ENCODE measurements around the gene ABHD5. TPM values are rescaled to one million over a fixed set of nuclear protein-coding genes. Genes with fewer than 3 reads are reported as not detected.

The ABHD5 gene
- total and polyA plus RNA-seq, 8 donors = 3.2 to 38.0 (median 24.5) TPM

DNA sequence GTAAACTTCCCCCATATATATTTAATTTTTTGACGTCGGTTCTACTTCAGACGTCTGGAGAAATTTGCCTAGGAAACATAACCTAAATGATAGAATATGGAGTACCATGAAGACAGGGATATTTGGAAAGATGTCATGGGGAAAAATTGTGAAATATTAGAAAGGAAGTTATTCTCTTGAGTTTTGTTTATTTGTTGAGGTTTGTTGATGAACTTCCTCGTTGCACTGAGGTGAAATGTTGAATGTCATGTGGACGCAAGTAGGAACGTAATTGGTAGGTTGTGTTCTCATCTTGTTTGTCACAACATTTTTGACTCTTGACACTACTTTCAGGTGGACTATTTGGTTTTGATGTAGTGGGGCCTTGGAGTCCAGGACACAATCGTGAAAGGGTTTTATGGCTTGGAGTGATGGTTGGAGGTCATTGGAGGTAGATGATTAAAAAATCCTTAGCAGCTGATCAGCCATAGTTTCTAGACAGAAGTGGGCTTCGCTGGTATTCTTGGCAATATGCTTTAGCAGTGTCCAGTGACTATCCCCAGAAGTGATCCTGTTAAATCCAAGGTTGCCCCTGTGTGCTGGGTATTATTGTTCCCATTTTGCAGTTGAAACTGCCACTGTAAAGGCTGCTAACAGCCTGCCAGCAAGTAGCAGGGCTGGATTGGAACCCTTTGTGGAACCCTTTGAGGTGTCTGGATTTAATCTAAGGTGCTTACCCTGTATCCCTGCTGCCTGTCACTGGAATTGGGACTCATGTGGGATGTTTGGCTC lies 1.5 kb downstream of the ABHD5 start:
- peaks cover 15 to 77% (median 49%) of the 10 kb centered on the region in 4 donors for H3K4me1 ChIP-seq
- H3K9me3 ChIP-seq = no peaks in the 10 kb centered on the region
- DNase-seq = no peak
- WGBS, 5 donors = 58 to 67% (median 63%) methylated on average over 8 of the region's 8 CpGs
- peak overlapping the region; percentile 23 to 99 (median 96) for H3K27ac ChIP-seq
- no peaks in the 10 kb centered on the region for H3K27me3 ChIP-seq
- H3K36me3 ChIP-seq = no peaks in the 10 kb centered on the region
- H3K4me3 ChIP-seq = peak overlapping the region; percentile 62 to 93 (median 80)
- TF ChIP-seq, protein P1, sequence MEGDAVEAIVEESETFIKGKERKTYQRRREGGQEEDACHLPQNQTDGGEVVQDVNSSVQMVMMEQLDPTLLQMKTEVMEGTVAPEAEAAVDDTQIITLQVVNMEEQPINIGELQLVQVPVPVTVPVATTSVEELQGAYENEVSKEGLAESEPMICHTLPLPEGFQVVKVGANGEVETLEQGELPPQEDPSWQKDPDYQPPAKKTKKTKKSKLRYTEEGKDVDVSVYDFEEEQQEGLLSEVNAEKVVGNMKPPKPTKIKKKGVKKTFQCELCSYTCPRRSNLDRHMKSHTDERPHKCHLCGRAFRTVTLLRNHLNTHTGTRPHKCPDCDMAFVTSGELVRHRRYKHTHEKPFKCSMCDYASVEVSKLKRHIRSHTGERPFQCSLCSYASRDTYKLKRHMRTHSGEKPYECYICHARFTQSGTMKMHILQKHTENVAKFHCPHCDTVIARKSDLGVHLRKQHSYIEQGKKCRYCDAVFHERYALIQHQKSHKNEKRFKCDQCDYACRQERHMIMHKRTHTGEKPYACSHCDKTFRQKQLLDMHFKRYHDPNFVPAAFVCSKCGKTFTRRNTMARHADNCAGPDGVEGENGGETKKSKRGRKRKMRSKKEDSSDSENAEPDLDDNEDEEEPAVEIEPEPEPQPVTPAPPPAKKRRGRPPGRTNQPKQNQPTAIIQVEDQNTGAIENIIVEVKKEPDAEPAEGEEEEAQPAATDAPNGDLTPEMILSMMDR (IDR thresholded peaks at IDR 0.05) = no peak
- no peak for TF ChIP-seq EP300 (IDR thresholded peaks at IDR 0.05)
- TF ChIP-seq POLR2AphosphoS5 (IDR thresholded peaks at IDR 0.05) = no peak
- TF ChIP-seq POLR2A (IDR thresholded peaks at IDR 0.05) = no peak
- intact Hi-C loops (cut with DNase I; ENCODE audit: low total_unique reads) = no loop called here

DNA sequence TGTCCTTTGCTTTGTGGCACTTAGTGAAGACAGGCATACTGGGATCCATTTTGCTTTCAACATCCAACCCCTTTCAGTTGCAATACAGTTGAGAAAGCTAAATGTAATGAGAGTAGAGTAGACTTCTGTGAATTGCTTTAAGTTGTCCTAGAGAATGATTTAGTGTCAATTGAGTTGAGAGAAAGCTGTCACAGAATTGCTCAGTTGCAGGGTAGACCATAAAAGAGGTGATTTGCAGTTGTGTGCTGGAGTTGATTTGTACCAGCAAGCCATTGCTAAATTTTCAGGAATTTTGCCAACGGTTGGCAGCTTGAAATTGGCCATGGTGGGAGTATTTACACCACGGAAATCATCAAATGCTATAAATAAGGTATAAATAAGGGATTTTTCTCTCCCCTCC lies 2.2 kb downstream of the ABHD5 start:
- TF ChIP-seq POLR2A (IDR thresholded peaks at IDR 0.05) (no peak), EP300 (IDR thresholded peaks at IDR 0.05) (no peak), POLR2AphosphoS5 (IDR thresholded peaks at IDR 0.05) (no peak)
- TF ChIP-seq, protein P1 (IDR thresholded peaks at IDR 0.05) = no peak
- H3K27me3 ChIP-seq = no peaks in the 10 kb centered on the region
- DNase-seq = no peak
- peak overlapping the region in 3 of 5 donors; percentile 3 to 99 (median 98) for H3K27ac ChIP-seq
- peaks cover 16 to 84% (median 52%) of the 10 kb centered on the region in 4 donors for H3K4me1 ChIP-seq
- WGBS, 5 donors = 16 to 40% (median 25%) methylated on average over 2 of the region's 2 CpGs
- H3K9me3 ChIP-seq = no peaks in the 10 kb centered on the region
- intact Hi-C loops (cut with DNase I; ENCODE audit: low total_unique reads) = no loop called here
- no peaks in the 10 kb centered on the region for H3K36me3 ChIP-seq
- peak overlapping the region in 2 of 4 donors; percentile 62 to 92 for H3K4me3 ChIP-seq

DNA sequence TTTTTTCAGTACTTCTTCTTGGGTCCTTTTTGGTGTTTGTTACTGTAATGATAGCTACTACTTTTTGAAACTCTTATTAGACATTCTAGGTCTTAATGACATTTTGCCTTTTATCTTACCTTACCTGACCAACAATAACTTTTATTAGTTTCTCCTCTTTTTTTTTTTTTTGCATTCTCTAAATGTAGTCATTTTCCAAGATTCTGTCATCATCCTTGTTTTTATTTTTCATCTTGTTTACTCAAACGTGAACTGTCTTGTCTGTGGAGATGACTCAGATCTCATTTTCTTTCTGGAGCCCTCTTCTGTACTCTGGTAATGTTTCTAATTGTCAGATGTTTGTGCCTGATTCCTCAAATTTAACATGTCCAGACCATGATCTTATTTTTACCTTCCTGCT lies 2.9 kb downstream of the ABHD5 start:
- no peaks in the 10 kb centered on the region for H3K27me3 ChIP-seq
- 34 to 50% (median 46%) methylated on average over 1 of the region's 1 CpG for WGBS, 5 donors
- H3K9me3 ChIP-seq = no peaks in the 10 kb centered on the region
- no peaks in the 10 kb centered on the region for H3K36me3 ChIP-seq
- intact Hi-C loops (cut with DNase I; ENCODE audit: low total_unique reads) = no loop called here
- H3K4me1 ChIP-seq = peaks cover 16 to 87% (median 53%) of the 10 kb centered on the region in 4 donors
- no peak for TF ChIP-seq EP300 (IDR thresholded peaks at IDR 0.05)
- peak overlapping the region in 1 of 4 donors; percentile 92 for H3K4me3 ChIP-seq
- H3K27ac ChIP-seq = peak overlapping the region in 2 of 5 donors; percentile 3 to 99
- no peak for DNase-seq

DNA sequence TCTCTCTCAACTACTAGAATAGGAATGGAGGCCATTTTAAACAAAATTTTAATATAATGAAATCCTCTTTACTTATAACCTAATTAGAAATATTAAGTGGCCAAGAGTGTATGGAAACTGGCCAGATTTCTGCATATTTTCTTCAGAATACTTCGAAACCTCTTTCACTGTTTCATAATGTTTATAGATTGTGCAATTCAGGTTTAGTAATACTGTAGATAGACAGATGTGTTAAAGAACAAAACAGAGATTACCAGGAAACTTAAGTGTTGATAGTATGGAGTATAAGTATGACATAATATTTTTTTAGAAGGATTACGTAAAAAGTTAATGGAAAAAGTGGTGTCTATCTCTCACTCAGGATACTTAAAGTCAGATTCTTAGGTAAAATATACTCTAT lies 4.7 kb downstream of the ABHD5 start:
- intact Hi-C loops (cut with DNase I; ENCODE audit: low total_unique reads) = no loop called here
- no peak overlapping the region for H3K4me3 ChIP-seq
- H3K27ac ChIP-seq = peak overlapping the region in 2 of 5 donors; percentile 38 to 66
- H3K4me1 ChIP-seq = peaks cover 16 to 75% (median 45%) of the 10 kb centered on the region in 4 donors
- no peaks in the 10 kb centered on the region for H3K9me3 ChIP-seq
- no peak for DNase-seq
- peaks cover 0 to 7% (median 0%) of the 10 kb centered on the region in 4 donors for H3K36me3 ChIP-seq
- 49 to 71% (median 65%) methylated on average over 2 of the region's 2 CpGs for WGBS, 5 donors
- no peaks in the 10 kb centered on the region for H3K27me3 ChIP-seq
- TF ChIP-seq EP300 (IDR thresholded peaks at IDR 0.05) = no peak
- TF ChIP-seq, protein P1 (IDR thresholded peaks at IDR 0.05) = no peak
- no peak for TF ChIP-seq POLR2A (IDR thresholded peaks at IDR 0.05)
- TF ChIP-seq POLR2AphosphoS5 (IDR thresholded peaks at IDR 0.05) = no peak

DNA sequence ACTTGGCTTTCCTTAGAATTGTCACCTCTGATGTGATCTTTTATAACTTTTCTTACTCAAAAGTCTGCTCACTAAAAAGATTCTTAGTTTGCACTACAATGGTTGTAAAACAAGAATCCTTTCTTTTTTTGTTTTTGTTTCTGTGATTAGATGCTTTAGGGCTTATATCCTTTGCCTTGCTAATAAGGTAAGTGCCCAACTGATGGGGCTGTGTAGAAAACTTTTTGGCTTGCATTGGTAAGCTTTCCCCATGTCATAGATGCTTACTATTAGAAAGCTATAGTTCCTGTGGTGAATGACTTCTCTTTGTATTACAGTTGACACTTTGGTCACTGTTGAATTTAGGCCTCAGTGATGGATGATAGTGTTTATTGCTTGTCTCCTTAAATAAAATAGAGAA lies 5.1 kb downstream of the ABHD5 start:
- no peaks in the 10 kb centered on the region for H3K9me3 ChIP-seq
- H3K27ac ChIP-seq = peak overlapping the region in 2 of 5 donors; percentile 38 to 66
- H3K27me3 ChIP-seq = no peaks in the 10 kb centered on the region
- H3K4me3 ChIP-seq = no peak overlapping the region
- no peak for TF ChIP-seq EP300 (IDR thresholded peaks at IDR 0.05)
- peaks cover 0 to 11% (median under 1%) of the 10 kb centered on the region in 4 donors for H3K36me3 ChIP-seq
- peaks cover 16 to 73% (median 44%) of the 10 kb centered on the region in 4 donors for H3K4me1 ChIP-seq
- intact Hi-C loops (cut with DNase I; ENCODE audit: low total_unique reads) = no loop called here
- DNase-seq = no peak

All from stomach (tissue), 9 donors.